A549 (cell line): ENCODE results near the gene SRGAP1.

ENCODE experiments used
- CBX2 ChIP-seq: fragments of 200-600 bp; sonication (generic); IDR thresholded peaks from 2 replicates; pipeline ENCODE4 v1.6.1; 2016; ENCODE audit warnings: low read depth, mild to moderate bottlenecking, borderline replicate concordance
- GATA3 ChIP-seq: IDR thresholded peaks from 2 replicates; pipeline ENCODE4 v1.6.1; 2012; ENCODE audit warnings: borderline replicate concordance
- MAZ ChIP-seq: fragments of 150-350 bp; IDR thresholded peaks from 2 replicates; pipeline ENCODE4 v1.6.1; 2014; ENCODE audit warnings: antibody characterized with exemption, low read depth, low read length, borderline replicate concordance
- POLR2A ChIP-seq: IDR thresholded peaks from 2 replicates; pipeline ENCODE4 v1.6.1; 2012; ENCODE audit warnings: mild to moderate bottlenecking, low read length
- USF2 ChIP-seq: fragments of 450-650 bp; IDR thresholded peaks from 2 replicates; pipeline ENCODE4 v1.6.1; 2014; ENCODE audit warnings: antibody characterized with exemption
- TF ChIP-seq, protein P1 (sequence below): fragments of >200 bp; sonication (Bioruptor Twin); formaldehyde crosslinking; IDR thresholded peaks from 3 replicates; pipeline ENCODE4 v1.5.1; 2016

DNA sequence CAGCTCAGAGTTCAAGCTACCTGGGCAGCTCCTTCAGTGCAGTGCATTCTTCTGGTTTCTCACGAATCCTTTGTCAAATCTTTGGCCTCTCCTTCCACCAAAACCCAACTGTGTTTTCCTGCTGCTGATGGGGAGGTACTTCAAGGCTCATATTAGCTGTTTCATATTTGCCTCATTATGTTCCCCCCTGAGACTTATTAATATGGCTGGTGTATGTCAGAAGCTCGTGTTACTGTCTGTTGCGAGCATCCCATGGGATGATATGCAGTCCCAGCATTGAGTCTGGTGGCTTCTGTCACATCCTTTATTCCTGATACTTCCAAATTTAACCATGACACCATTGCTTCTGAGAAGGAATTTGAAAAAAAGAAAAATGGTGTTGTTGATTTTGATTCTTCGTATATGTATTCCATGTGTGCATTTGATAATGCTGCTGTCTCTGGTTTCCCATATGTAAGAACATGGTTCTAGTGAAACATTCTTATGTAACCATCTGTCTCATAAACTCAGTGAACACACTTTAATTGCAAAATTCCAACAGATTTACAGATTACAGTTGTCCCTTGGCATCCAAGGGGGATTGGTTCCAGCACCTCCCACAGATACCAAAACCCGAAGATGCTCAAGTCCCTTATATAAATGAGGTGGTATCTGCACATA lies 228.5 kb downstream of the SRGAP1 start:
- TF ChIP-seq MAZ = no peak
- no peak for TF ChIP-seq GATA3
- no peak for TF ChIP-seq POLR2A
- TF ChIP-seq USF2 = no peak
- TF ChIP-seq CBX2 = no peak
- TF ChIP-seq, protein P1, sequence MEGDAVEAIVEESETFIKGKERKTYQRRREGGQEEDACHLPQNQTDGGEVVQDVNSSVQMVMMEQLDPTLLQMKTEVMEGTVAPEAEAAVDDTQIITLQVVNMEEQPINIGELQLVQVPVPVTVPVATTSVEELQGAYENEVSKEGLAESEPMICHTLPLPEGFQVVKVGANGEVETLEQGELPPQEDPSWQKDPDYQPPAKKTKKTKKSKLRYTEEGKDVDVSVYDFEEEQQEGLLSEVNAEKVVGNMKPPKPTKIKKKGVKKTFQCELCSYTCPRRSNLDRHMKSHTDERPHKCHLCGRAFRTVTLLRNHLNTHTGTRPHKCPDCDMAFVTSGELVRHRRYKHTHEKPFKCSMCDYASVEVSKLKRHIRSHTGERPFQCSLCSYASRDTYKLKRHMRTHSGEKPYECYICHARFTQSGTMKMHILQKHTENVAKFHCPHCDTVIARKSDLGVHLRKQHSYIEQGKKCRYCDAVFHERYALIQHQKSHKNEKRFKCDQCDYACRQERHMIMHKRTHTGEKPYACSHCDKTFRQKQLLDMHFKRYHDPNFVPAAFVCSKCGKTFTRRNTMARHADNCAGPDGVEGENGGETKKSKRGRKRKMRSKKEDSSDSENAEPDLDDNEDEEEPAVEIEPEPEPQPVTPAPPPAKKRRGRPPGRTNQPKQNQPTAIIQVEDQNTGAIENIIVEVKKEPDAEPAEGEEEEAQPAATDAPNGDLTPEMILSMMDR = no peak
